ENCODE results near the gene SLC1A2.

DNA sequence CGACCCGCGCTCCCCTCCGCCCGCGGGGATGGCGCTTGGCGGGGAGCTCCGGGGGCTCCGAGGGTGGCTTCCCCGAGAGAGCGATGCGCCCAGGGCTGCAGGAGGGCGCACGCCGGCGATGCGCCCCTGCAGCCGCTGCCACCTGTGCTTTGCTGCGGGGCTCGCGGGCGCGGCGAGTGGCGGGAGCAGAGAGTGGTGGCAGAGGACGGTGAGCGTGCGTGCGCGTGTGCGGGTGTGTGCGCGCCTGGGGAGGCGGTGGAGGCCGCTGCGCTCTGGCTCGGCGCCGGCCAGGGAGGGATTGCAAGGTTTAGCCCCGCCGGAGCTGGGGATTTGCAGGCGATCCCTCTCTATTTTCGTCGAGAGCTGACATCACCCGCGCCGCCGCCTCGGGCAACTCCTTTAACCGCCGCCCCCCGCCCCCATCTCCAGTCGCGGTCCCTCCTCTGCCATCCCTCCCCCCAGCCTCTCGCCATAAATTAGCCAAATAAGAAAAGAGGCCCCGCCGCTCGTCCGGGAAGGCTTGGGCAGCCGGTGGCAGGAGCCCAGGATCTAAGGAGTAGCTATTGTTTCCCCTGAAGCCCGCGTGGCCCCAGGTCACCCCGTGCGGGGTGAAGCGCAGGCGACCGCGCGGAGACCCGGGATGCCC is at the start of gene SLC1A2:
- no peak for TF ChIP-seq TAF1 (IDR thresholded peaks at IDR 0.05; ENCODE audit: borderline replicate concordance, low read depth, low read length)
- no peak for TF ChIP-seq POLR2A (IDR thresholded peaks at IDR 0.05; ENCODE audit: low read depth, low read length)
- TF ChIP-seq POLR2AphosphoS5 (IDR thresholded peaks at IDR 0.05; ENCODE audit: low read depth, low read length): no peak
